ENCODE measurements around the gene GARRE1. TPM values are rescaled to one million over a fixed set of nuclear protein-coding genes. Genes with fewer than 3 reads are reported as not detected.
"Not testable (repeated sequence)": the region's sequence is repeated elsewhere in the genome, so short reads cannot be mapped to it uniquely, and the experiment has no call there.

Gene GARRE1
- 10 to 100 TPM; 16.1 to 16.6 TPM for total RNA-seq

GRCh38 chr19:34254046-34254697 is at the start of gene GARRE1:
Gene GARRE1 (plus strand): TSS chr19:34254554. CDS start chr19:34300474, 45,920 bp downstream.
- H3K27me3 Mint-ChIP-seq = no peaks in the 10 kb centered on the region
- peak within 1 kb of the TSS; percentile 90 for H3K4me3 Mint-ChIP-seq
- ChIA-PET CTCF (interaction anchor here (0.7 kb wide), 2 partner anchors 82 to 403 kb away, joined by 3 read pairs; no protein-coding TSS in a partner anchor), POLR2A (no interaction called here)
- peak within 1 kb of the TSS; percentile 99 for H3K27ac Mint-ChIP-seq
- H3K4me1 Mint-ChIP-seq = peaks cover 30% of the 10 kb centered on the region
- DNase-seq = peak; percentile 90
- no peaks in the 10 kb centered on the region for H3K9me3 Mint-ChIP-seq
- H3K36me3 Mint-ChIP-seq (ENCODE audit: low read depth) = peaks cover 1% of the 10 kb centered on the region

- CTCF ChIA-PET = interaction anchor here (0.7 to 1.3 kb wide), 2 partner anchors 14 to 20 kb away, joined by 3 read pairs; no protein-coding TSS in a partner anchor
- DNase-seq, H3K4me3 Mint-ChIP-seq, H3K27ac Mint-ChIP-seq, H3K4me1 Mint-ChIP-seq, H3K9me3 Mint-ChIP-seq, H3K27me3 Mint-ChIP-seq: not testable (repeated sequence)
- H3K36me3 Mint-ChIP-seq (ENCODE audit: low read depth) = peaks cover 29% of the 10 kb centered on the region
- POLR2A ChIA-PET = interaction anchor here (0.7 kb wide), 1 partner anchor 33 kb away, joined by 3 read pairs; the partner anchor contains the start of gene LSM14A
Measured at GRCh38 chr19:34205324-34205723, 49.0 kb upstream of the GARRE1 start.

- H3K27me3 Mint-ChIP-seq = no peaks in the 10 kb centered on the region
- POLR2A ChIA-PET = no interaction called here
- peaks cover 33% of the 10 kb centered on the region for H3K36me3 Mint-ChIP-seq (ENCODE audit: low read depth)
- no peak for DNase-seq
- H3K27ac Mint-ChIP-seq = no peak overlapping the region
- no peak overlapping the region for H3K4me3 Mint-ChIP-seq
- H3K9me3 Mint-ChIP-seq = no peaks in the 10 kb centered on the region
- CTCF ChIA-PET = no interaction called here
- H3K4me1 Mint-ChIP-seq = peaks cover 2% of the 10 kb centered on the region
Measured at GRCh38 chr19:34208291-34208884, 46.0 kb upstream of the GARRE1 start.

- no peak overlapping the region for H3K4me3 Mint-ChIP-seq
- DNase-seq = no peak
- H3K36me3 Mint-ChIP-seq (ENCODE audit: low read depth) = peaks cover 31% of the 10 kb centered on the region
- peak overlapping the region; percentile 25 for H3K27ac Mint-ChIP-seq
- ChIA-PET POLR2A (no interaction called here), CTCF (interaction anchor here (0.6 to 1.2 kb wide), 3 partner anchors 8 to 22 kb away, joined by 3 to 5 read pairs (median 4); no protein-coding TSS in a partner anchor)
- H3K4me1 Mint-ChIP-seq = peaks cover 2% of the 10 kb centered on the region
- no peaks in the 10 kb centered on the region for H3K27me3 Mint-ChIP-seq
- H3K9me3 Mint-ChIP-seq = no peaks in the 10 kb centered on the region
Measured at GRCh38 chr19:34209726-34210125, 44.6 kb upstream of the GARRE1 start.

- peaks cover 41% of the 10 kb centered on the region for H3K36me3 Mint-ChIP-seq (ENCODE audit: low read depth)
- DNase-seq = no peak
- H3K9me3 Mint-ChIP-seq = no peaks in the 10 kb centered on the region
- POLR2A ChIA-PET = no interaction called here
- no peak overlapping the region for H3K4me3 Mint-ChIP-seq
- CTCF ChIA-PET = no interaction called here
- H3K27me3 Mint-ChIP-seq = no peaks in the 10 kb centered on the region
- peaks cover 27% of the 10 kb centered on the region for H3K4me1 Mint-ChIP-seq
- no peak overlapping the region for H3K27ac Mint-ChIP-seq
Measured at GRCh38 chr19:34213283-34213682, 41.1 kb upstream of the GARRE1 start.

GRCh38 chr19:34214040-34214439 is 40.3 kb upstream of the GARRE1 start:
- Mint-ChIP-seq H3K4me3 (no peak overlapping the region), H3K27ac (no peak overlapping the region), H3K9me3 (no peaks in the 10 kb centered on the region), H3K27me3 (no peaks in the 10 kb centered on the region), H3K4me1 (peaks cover 33% of the 10 kb centered on the region), H3K36me3 (ENCODE audit: low read depth) (peaks cover 42% of the 10 kb centered on the region)
- POLR2A ChIA-PET = no interaction called here
- CTCF ChIA-PET = interaction anchor here (0.6 kb wide), 1 partner anchor 16 kb away, joined by 3 read pairs; no protein-coding TSS in a partner anchor
- no peak for DNase-seq

GRCh38 chr19:34215006-34215665 is 39.2 kb upstream of the GARRE1 start:
- Mint-ChIP-seq H3K27me3 (no peaks in the 10 kb centered on the region), H3K4me3 (no peak overlapping the region), H3K9me3 (no peaks in the 10 kb centered on the region), H3K27ac (no peak overlapping the region), H3K4me1 (peaks cover 41% of the 10 kb centered on the region), H3K36me3 (ENCODE audit: low read depth) (peaks cover 50% of the 10 kb centered on the region)
- no peak for DNase-seq
- ChIA-PET CTCF (no interaction called here), POLR2A (no interaction called here)

DNA sequence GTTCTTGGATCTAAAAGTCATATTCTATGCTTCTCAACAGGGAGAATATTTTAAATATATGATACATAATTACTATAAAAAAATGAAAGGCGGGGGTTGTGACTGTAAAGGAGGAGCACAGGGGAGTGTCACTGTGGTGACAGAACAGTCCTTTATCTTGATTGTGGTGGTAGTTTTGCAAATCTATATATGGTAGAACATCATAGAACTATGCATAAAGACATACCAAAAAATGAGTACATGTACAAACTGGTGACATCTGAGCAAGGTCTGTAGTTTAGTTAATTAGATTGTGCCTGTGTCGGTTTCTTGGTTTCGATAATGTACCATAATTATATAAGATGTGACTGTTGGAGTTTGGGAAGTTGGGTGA is 38.7 kb upstream of the GARRE1 start:
- Mint-ChIP-seq H3K27ac (no peak overlapping the region), H3K27me3 (no peaks in the 10 kb centered on the region), H3K4me1 (peaks cover 45% of the 10 kb centered on the region), H3K36me3 (ENCODE audit: low read depth) (peaks cover 52% of the 10 kb centered on the region), H3K9me3 (no peaks in the 10 kb centered on the region), H3K4me3 (no peak overlapping the region)
- no peak for DNase-seq
- POLR2A ChIA-PET = no interaction called here
- CTCF ChIA-PET = no interaction called here

DNA sequence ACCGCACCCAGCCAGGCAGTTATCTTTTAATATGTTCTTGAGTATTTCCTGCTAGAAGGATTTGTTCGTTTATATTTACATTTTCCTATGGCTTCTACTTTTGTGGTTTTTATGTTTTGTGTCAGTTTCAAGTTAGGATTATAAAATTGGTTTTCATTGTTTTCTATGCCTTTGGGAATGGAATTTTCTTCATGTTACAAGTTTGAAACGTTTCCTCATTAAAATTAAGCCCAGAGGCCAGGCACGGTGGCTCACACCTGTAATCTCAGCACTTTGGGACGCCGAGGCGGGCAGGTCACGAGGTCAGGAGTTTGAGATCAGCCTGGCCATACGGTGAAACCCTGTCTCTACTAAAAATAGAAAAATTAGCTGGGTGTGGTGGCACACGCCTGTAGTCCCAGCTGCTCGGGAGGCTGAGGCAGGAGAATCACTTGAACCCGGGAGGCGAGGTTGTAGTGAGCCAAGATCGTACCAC is 37.6 kb upstream of the GARRE1 start:
- H3K27me3 Mint-ChIP-seq, H3K27ac Mint-ChIP-seq, H3K9me3 Mint-ChIP-seq, H3K4me3 Mint-ChIP-seq, DNase-seq, POLR2A ChIA-PET: not testable (repeated sequence)
- peaks cover 56% of the 10 kb centered on the region for H3K36me3 Mint-ChIP-seq (ENCODE audit: low read depth)
- H3K4me1 Mint-ChIP-seq = peaks cover 47% of the 10 kb centered on the region
- CTCF ChIA-PET = interaction anchor here (0.7 kb wide), 1 partner anchor 11 kb away, joined by 4 read pairs; no protein-coding TSS in a partner anchor

DNA sequence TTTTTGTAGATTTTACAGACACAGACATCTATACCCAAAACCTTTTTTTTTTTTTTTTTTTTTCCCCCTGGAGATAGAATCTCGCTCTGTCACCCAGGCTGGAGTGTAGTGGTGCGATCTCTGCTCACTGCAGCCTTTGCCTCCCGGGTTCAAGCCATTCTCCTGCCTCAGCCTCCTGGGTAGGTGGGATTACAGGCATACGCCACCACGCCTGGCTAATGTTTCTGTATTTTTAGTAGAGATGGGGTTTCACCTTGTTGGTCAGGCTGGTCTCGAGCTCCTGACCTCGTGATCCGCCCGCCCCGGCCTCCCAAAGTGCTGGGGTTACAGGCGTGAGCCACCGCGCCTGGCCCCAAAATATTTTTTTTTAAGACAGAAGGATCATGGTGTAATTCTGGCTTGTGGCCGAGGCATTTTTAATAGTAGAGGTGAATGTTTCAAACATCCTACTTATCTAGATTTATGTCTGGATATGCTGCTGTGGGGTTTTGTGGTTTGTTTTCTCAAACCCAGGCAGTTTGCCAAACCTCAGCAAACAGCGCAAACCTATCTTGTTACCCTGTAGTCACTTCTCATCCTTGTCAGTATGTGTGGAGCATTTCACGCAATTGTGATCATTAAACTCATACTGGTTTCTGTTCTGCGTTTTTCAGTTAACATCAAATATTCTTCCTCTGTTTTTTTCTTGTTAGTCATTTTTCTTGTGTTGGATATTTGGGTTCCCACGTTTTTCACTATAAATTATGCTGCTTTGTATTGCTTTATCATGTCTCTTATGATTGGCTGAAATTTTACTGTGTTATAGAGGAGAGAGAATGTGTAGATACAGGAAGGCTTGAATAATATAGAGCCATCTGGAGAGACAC is 36.2 kb upstream of the GARRE1 start:
- H3K4me3 Mint-ChIP-seq = peak overlapping the region; percentile 14
- H3K27me3 Mint-ChIP-seq = no peaks in the 10 kb centered on the region
- H3K27ac Mint-ChIP-seq = peak overlapping the region; percentile 78
- peak; percentile 80 for DNase-seq
- H3K36me3 Mint-ChIP-seq (ENCODE audit: low read depth) = peaks cover 64% of the 10 kb centered on the region
- no peaks in the 10 kb centered on the region for H3K9me3 Mint-ChIP-seq
- POLR2A ChIA-PET = no interaction called here
- H3K4me1 Mint-ChIP-seq = peaks cover 47% of the 10 kb centered on the region
- CTCF ChIA-PET = interaction anchor here (0.6 kb wide), 3 partner anchors 14 to 91 kb away, joined by 3 read pairs; no protein-coding TSS in a partner anchor

DNA sequence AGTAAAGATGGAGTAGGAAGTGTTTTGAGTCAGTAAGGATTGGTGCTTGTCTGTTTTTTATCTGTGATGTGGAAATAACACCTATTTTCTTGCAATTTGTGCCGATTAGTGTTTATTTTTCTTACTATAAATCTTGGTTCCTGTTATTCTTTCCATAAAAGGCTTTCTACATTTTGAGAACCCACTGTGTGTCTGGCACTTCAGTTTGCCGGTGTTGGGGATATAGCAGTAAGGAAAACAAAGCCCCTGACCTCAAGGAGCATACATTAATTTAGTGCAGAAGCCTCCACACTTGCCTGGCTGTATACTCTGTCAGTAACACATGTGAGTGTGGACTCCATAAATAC is 35.6 kb upstream of the GARRE1 start:
- Mint-ChIP-seq H3K9me3 (no peaks in the 10 kb centered on the region), H3K36me3 (ENCODE audit: low read depth) (peaks cover 67% of the 10 kb centered on the region), H3K4me1 (peaks cover 51% of the 10 kb centered on the region), H3K27ac (peak overlapping the region; percentile 78), H3K4me3 (peak overlapping the region; percentile 14), H3K27me3 (no peaks in the 10 kb centered on the region)
- POLR2A ChIA-PET = no interaction called here
- DNase-seq = no peak
- CTCF ChIA-PET = interaction anchor here (0.8 to 0.9 kb wide), 2 partner anchors 9 to 14 kb away, joined by 3 to 4 read pairs; no protein-coding TSS in a partner anchor

DNA sequence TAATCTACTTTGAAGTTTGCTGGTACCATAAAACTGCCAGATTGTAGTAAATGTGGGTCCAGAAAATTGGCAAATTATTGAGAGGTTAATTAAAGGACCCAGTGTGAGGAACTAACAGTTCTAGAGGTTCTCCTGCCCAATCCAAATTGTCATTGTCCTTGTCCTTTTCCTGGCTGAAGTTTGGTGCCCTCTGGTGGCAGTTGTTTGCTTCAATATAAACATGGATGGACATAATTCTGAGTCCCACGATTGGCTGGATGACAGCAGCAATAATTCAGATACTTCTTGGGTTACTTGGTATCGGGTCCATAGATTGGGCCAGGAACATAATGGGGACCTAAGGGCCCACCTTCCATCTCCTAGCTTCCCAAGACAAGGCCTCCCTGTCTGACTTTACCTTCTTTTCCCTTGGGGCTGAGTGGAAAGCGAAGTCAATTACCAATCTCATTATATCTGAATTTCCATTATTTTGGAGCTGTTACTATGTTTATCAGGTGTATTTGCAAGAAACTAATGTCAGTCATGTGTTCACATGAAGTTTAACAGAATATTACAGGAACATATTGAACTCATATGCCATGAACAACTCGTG is 33.8 kb upstream of the GARRE1 start:
- Mint-ChIP-seq H3K27me3 (no peaks in the 10 kb centered on the region), H3K4me1 (peaks cover 56% of the 10 kb centered on the region), H3K4me3 (no peak overlapping the region), H3K9me3 (no peaks in the 10 kb centered on the region), H3K27ac (no peak overlapping the region), H3K36me3 (ENCODE audit: low read depth) (peaks cover 72% of the 10 kb centered on the region)
- ChIA-PET POLR2A (no interaction called here), CTCF (interaction anchor here (1.0 to 2.5 kb wide), 2 partner anchors 11 to 96 kb away, joined by 3 to 12 read pairs; no protein-coding TSS in a partner anchor)
- DNase-seq = peak; percentile 74
